ENCODE data around the gene CCNL2. TPM values are rescaled to one million over a fixed set of nuclear protein-coding genes. Genes with fewer than 3 reads are reported as not detected.

CCNL2 gene
- total RNA-seq, 1 experiment from 2014 or later, result 173 TPM

GRCh38 chr1:1342584-1343115 lies 56.5 kb downstream of the CCNL2 start:
- Mint-ChIP-seq H3K27me3 (ENCODE audit: low read depth) (no peaks in the 10 kb centered on the region), H3K4me1 (peaks cover 4 to 10% of the 10 kb centered on the region in 2 experiments), H3K9me3 (peaks cover 0 to 8% of the 10 kb centered on the region in 2 experiments; a peak in 3 of 5 replicates), H3K4me3 (no peak overlapping the region), H3K27ac (peak overlapping the region in 1 of 3 experiments; percentile 74; a peak in 2 of 7 replicates), H3K36me3 (ENCODE audit: insufficient read depth in 1 of 3, low read depth in 3 of 3) (peaks cover 21 to 34% (median 31%) of the 10 kb centered on the region in 3 experiments)
- no peaks in the 10 kb centered on the region for H3K27me3 ChIP-seq (ENCODE audit: insufficient read depth, low read length)
- H4K20me1 ChIP-seq (ENCODE audit: control insufficient read depth, insufficient read depth, insufficient read length), result no peaks in the 10 kb centered on the region
- H3K56ac ChIP-seq (ENCODE audit: insufficient read length, low read depth, low read length), result no peak overlapping the region
- H4K5ac ChIP-seq (ENCODE audit: insufficient read length, low read depth, low read length), result no peak overlapping the region
- H3K23me2 ChIP-seq (ENCODE audit: insufficient read length, low read depth, low read length, poor library complexity, severe bottlenecking), result no peaks in the 10 kb centered on the region
- no peak overlapping the region for H3K4me2 ChIP-seq (ENCODE audit: insufficient read depth, insufficient read length, low read length)
- no CpG with 5 or more reads among the region's 18 CpGs for WGBS (ENCODE audit: extremely low coverage, insufficient read length, low lambda C conversion rate)
- no peak overlapping the region for H4K91ac ChIP-seq (ENCODE audit: insufficient read length, low read depth, low read length)
- no peak overlapping the region for H2BK20ac ChIP-seq (ENCODE audit: low read depth, low read length, poor library complexity, severe bottlenecking)
- no peaks in the 10 kb centered on the region for H3K9me3 ChIP-seq (ENCODE audit: control insufficient read depth, low read depth, low read length)
- no peaks in the 10 kb centered on the region; the same call in 1 of the 2 replicates for H3K4me1 ChIP-seq (ENCODE audit: insufficient read depth, low read length)
- no peak overlapping the region for H3K14ac ChIP-seq (ENCODE audit: insufficient read depth, low read length)
- H3K9ac ChIP-seq (ENCODE audit: extremely low read depth, insufficient read length, low read length), result no peak overlapping the region
- H3K79me1 ChIP-seq (ENCODE audit: insufficient read depth, low read depth, low read length, poor library complexity, severe bottlenecking), result peaks cover 9% of the 10 kb centered on the region
- no peak overlapping the region for H2BK120ac ChIP-seq (ENCODE audit: low read depth, low read length, poor library complexity, severe bottlenecking)
- H4K8ac ChIP-seq (replicated peaks; ENCODE audit: insufficient read length, low read depth, low read length), result no peak overlapping the region
- no peak overlapping the region for H2AK5ac ChIP-seq (ENCODE audit: insufficient read length, low read length)
- no peak overlapping the region for H3K18ac ChIP-seq (ENCODE audit: insufficient read length, low read depth, low read length)
- H2BK12ac ChIP-seq (ENCODE audit: insufficient read length, low read depth, low read length), result no peak overlapping the region
- no peak for DNase-seq
- no peak overlapping the region for H3K23ac ChIP-seq (ENCODE audit: insufficient read length, low read depth, low read length)
- H2BK5ac ChIP-seq (ENCODE audit: insufficient read length, low read length), result no peak overlapping the region
- no peak overlapping the region for H3T11ph ChIP-seq (ENCODE audit: low read length)
- TF ChIP-seq, protein P1, sequence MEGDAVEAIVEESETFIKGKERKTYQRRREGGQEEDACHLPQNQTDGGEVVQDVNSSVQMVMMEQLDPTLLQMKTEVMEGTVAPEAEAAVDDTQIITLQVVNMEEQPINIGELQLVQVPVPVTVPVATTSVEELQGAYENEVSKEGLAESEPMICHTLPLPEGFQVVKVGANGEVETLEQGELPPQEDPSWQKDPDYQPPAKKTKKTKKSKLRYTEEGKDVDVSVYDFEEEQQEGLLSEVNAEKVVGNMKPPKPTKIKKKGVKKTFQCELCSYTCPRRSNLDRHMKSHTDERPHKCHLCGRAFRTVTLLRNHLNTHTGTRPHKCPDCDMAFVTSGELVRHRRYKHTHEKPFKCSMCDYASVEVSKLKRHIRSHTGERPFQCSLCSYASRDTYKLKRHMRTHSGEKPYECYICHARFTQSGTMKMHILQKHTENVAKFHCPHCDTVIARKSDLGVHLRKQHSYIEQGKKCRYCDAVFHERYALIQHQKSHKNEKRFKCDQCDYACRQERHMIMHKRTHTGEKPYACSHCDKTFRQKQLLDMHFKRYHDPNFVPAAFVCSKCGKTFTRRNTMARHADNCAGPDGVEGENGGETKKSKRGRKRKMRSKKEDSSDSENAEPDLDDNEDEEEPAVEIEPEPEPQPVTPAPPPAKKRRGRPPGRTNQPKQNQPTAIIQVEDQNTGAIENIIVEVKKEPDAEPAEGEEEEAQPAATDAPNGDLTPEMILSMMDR (conservative IDR thresholded peaks at IDR 0.05), result no peak
- H2BK15ac ChIP-seq (ENCODE audit: low read depth, low read length), result no peak overlapping the region
- no peak overlapping the region for H2AFZ ChIP-seq (ENCODE audit: low read length)
- no peak overlapping the region for H3K27ac ChIP-seq (ENCODE audit: insufficient read length, low read depth, low read length)
- H3K4ac ChIP-seq (ENCODE audit: low read depth, low read length), result no peak overlapping the region
- H3K79me2 ChIP-seq (ENCODE audit: insufficient read depth, low read length), result no peaks in the 10 kb centered on the region; the same call in 1 of the 2 replicates
